ENCODE results near the gene IFNL3. TPM values are rescaled to one million over a fixed set of nuclear protein-coding genes. Genes with fewer than 3 reads are reported as not detected.

The IFNL3 gene
- total and polyA plus RNA-seq, 9 of the 15 experiments (the other 6 are each of a cell fraction or from before 2014, with no cell fraction given) = not detected

- Histone ChIP-seq H3K4me1 (replicated peaks in 1 of 2; ENCODE audit: control insufficient read depth in 2 of 2, insufficient read depth in 2 of 2, low read length in 2 of 2) (peaks cover 0 to 30% of the 10 kb centered on the region in 2 experiments; a peak in 3 of 5 replicates), H2AFZ (ENCODE audit: low read depth, low read length) (no peak overlapping the region), H3K79me2 (ENCODE audit: control insufficient read depth, insufficient read depth, low read length) (no peaks in the 10 kb centered on the region), H3K9me3 (replicated peaks; ENCODE audit: control insufficient read depth, insufficient read depth, low read depth, low read length) (no peaks in the 10 kb centered on the region), H3K9me1 (ENCODE audit: control insufficient read depth, insufficient read depth, low read length) (no peaks in the 10 kb centered on the region), H3K36me3 (ENCODE audit: control insufficient read depth, insufficient read depth, low read length) (no peaks in the 10 kb centered on the region), H3K4me3 (no peak overlapping the region), H3K27me3 (ENCODE audit: control insufficient read depth in 2 of 2, insufficient read depth in 2 of 2, low read length in 2 of 2) (peaks cover 3 to 27% of the 10 kb centered on the region in 2 experiments; a peak in 2 of 5 replicates), H4K20me1 (replicated peaks; ENCODE audit: control insufficient read depth, insufficient read depth, low read length) (0 out of 2 replicates have a peak, but pooled peaks cover 4% of the 10 kb centered on the region), H3K9ac (ENCODE audit: insufficient read depth in 1 of 2, low read depth in 2 of 2, low read length in 2 of 2) (peak overlapping the region in 1 of 2 experiments; percentile 8; a peak in 1 of 4 replicates), H3K27ac (ENCODE audit: extremely low read depth, low read depth, low read length) (no peak overlapping the region), H3K4me2 (ENCODE audit: insufficient read depth, low read length) (no peak overlapping the region)
- no peak for FAIRE-seq
- intact Hi-C loops (cut with micrococcal nuclease) (no loop called here), in situ Hi-C loops (cut with MboI) (loop anchor here (5.0 kb wide), 2 partner anchors 73 to 228 kb away; no protein-coding TSS in a partner anchor)
- CTCF ChIA-PET (ENCODE audit: low intra/inter-chr PET ratio) = no interaction called here
- WGBS (ENCODE audit: insufficient coverage, low coverage, missing lambda C conversion rate) = 14% methylated on average over 9 of the region's 9 CpGs
- POLR2A ChIA-PET = interaction anchor here (0.7 to 0.9 kb wide), 3 partner anchors 10 to 62 kb away, joined by 3 to 5 read pairs (median 3); no protein-coding TSS in a partner anchor
- no TSS peak for BruUV-seq (replicated peaks)
- DNase-seq (ENCODE audit: extremely low read depth in 1 of 4, low spot score in 3 of 4) = no peak
- ATAC-seq = no peak
- TF ChIP-seq ADNP (tag; IDR thresholded peaks at IDR 0.05) (peak; percentile 86), BCOR (IDR thresholded peaks at IDR 0.05) (peak; percentile 88), ZNF197 (CRISPR knock-in tag; IDR thresholded peaks at IDR 0.05; ENCODE audit: low read depth) (no peak), POLR2G (IDR thresholded peaks at IDR 0.05; ENCODE audit: low read depth, low read length) (no peak), E2F6 (IDR thresholded peaks at IDR 0.05; ENCODE audit: borderline replicate concordance in 1 of 2, extremely low read depth in 1 of 2, insufficient read depth in 1 of 2, insufficient read length in 1 of 2, low read depth in 1 of 2, low read length in 1 of 2, poor library complexity in 1 of 2, severe bottlenecking in 1 of 2) (no peak), SPI1 (IDR thresholded peaks at IDR 0.05; ENCODE audit: borderline replicate concordance, low read depth, low read length) (0 out of 2 replicates have a peak, but pooled peaks have one; percentile 16), ZNF121 (CRISPR knock-in tag; conservative IDR thresholded peaks at IDR 0.05) (peak; percentile 89), RBM25 (IDR thresholded peaks at IDR 0.05; ENCODE audit: low read depth, low read length, severe bottlenecking) (peak; percentile 77), ZNF224 (CRISPR knock-in tag; IDR thresholded peaks at IDR 0.05) (no peak), IRF2 (CRISPR knock-in tag; IDR thresholded peaks at IDR 0.05) (no peak), ZNF695 (CRISPR knock-in tag; IDR thresholded peaks at IDR 0.05) (no peak), CBX1 (IDR thresholded peaks at IDR 0.05; ENCODE audit: low read depth) (0 out of 2 replicates have a peak, but pooled peaks have one; percentile 21), SMARCE1 (IDR thresholded peaks at IDR 0.05) (no peak), HOXB6 (CRISPR knock-in tag; IDR thresholded peaks at IDR 0.05; ENCODE audit: borderline replicate concordance) (no peak)
- TF ChIP-seq, protein P1, sequence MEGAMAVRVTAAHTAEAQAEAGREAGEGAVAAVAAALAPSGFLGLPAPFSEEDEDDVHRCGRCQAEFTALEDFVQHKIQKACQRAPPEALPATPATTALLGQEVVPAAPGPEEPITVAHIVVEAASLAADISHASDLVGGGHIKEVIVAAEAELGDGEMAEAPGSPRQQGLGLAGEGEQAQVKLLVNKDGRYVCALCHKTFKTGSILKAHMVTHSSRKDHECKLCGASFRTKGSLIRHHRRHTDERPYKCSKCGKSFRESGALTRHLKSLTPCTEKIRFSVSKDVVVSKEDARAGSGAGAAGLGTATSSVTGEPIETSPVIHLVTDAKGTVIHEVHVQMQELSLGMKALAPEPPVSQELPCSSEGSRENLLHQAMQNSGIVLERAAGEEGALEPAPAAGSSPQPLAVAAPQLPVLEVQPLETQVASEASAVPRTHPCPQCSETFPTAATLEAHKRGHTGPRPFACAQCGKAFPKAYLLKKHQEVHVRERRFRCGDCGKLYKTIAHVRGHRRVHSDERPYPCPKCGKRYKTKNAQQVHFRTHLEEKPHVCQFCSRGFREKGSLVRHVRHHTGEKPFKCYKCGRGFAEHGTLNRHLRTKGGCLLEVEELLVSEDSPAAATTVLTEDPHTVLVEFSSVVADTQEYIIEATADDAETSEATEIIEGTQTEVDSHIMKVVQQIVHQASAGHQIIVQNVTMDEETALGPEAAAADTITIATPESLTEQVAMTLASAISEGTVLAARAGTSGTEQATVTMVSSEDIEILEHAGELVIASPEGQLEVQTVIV (CRISPR knock-in tag; IDR thresholded peaks at IDR 0.05; ENCODE audit: borderline replicate concordance) = no peak
- TF ChIP-seq, protein P2, sequence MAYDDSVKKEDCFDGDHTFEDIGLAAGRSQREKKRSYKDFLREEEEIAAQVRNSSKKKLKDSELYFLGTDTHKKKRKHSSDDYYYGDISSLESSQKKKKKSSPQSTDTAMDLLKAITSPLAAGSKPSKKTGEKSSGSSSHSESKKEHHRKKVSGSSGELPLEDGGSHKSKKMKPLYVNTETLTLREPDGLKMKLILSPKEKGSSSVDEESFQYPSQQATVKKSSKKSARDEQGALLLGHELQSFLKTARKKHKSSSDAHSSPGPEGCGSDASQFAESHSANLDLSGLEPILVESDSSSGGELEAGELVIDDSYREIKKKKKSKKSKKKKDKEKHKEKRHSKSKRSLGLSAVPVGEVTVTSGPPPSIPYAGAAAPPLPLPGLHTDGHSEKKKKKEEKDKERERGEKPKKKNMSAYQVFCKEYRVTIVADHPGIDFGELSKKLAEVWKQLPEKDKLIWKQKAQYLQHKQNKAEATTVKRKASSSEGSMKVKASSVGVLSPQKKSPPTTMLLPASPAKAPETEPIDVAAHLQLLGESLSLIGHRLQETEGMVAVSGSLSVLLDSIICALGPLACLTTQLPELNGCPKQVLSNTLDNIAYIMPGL (CRISPR knock-in tag; IDR thresholded peaks at IDR 0.05) = no peak
Observed at GRCh38 chr19:39194832-39195542, 49.8 kb downstream of the IFNL3 start.
